Articular chondrocyte of knee joint (primary cell): ENCODE data around the gene GBP6. TPM values are rescaled to one million over a fixed set of nuclear protein-coding genes. Genes with fewer than 3 reads are reported as not detected.

ENCODE experiments used
- total RNA-seq: library from RNA; depleted of rRNA; stranded (reverse); fragments of >200 nt; gene quantifications from 2 replicates; pipeline ENCODE4 v1.2.3, GENCODE V29; 2012

The GBP6 gene
- not detected in 2 replicates for total RNA-seq

GRCh38 chr1:89363638-89364536 is at the start of gene GBP6:
GBP6 (plus strand) TSS chr1:89364059; CDS start chr1:89368552, 4,493 bp downstream.

Other genes starting within 250 kb of the GBP6 start
- 52.9 and 60.1 TPM in 2 replicates for gene GBP2, start 237.9 kb upstream of the GBP6 start, total RNA-seq
- not detected in 2 replicates for gene GBP7, start 188.1 kb upstream of the GBP6 start, total RNA-seq
- gene GBP4, start 165.1 kb upstream of the GBP6 start, total RNA-seq: 1.0 and 2.8 TPM in 2 replicates
- 0.11 TPM in 1 of 2 replicates, not detected in the other for gene GBP5, start 91.2 kb upstream of the GBP6 start, total RNA-seq
- 0.86 and 1.6 TPM in 2 replicates for gene LRRC8B, start 160.8 kb downstream of the GBP6 start, total RNA-seq